Activated T-helper 2 cell treated with anti-CD3 and anti-CD28 coated beads, Interferon-gamma antibody, Interleukin-2, Interleukin-4, amounts not matched to agents 10 μg/mL and 5 μg/mL and 100 μg/mL, durations not matched to agents 14 hours and 24 hours and 36 hours (primary cell): ENCODE measurements around the gene ADPRH. TPM values are rescaled to one million over a fixed set of nuclear protein-coding genes. Genes with fewer than 3 reads are reported as not detected.
A peak's percentile ranks its signal among the peaks of the same experiment; 100 is the strongest.

ENCODE experiments used
- DNase-seq: peaks from one replicate; pipeline ENCODE4 v3.0.0; 2021; ENCODE audit warnings: low spot score
- H3K27ac Mint-ChIP-seq: one replicate; pipeline ENCODE4 v1.8.0; 2021; ENCODE audit warnings: mixed read lengths
- H3K27me3 Mint-ChIP-seq: one replicate; pipeline ENCODE4 v1.8.0; 2021; ENCODE audit warnings: low read depth, mixed read lengths
- H3K36me3 Mint-ChIP-seq: one replicate; pipeline ENCODE4 v1.8.0; 2021; ENCODE audit warnings: low read depth, mixed read lengths
- H3K4me1 Mint-ChIP-seq: one replicate; pipeline ENCODE4 v1.8.0; 2021; ENCODE audit warnings: low read depth, mixed read lengths
- H3K4me3 Mint-ChIP-seq: one replicate; pipeline ENCODE4 v1.8.0; 2021; ENCODE audit warnings: low read depth, mild to moderate bottlenecking, moderate library complexity, mixed read lengths
- H3K9me3 Mint-ChIP-seq: one replicate; pipeline ENCODE4 v1.8.0; 2021; ENCODE audit warnings: mixed read lengths
- intact Hi-C: fragments of 100-400 bp; cut with micrococcal nuclease; formaldehyde crosslinking; loops from one replicate; pipeline ENCODE4 v1.15.1; 2023
- total RNA-seq: library from RNA; stranded (reverse); gene quantifications from 2 replicates; pipeline ENCODE4 v1.2.3, GENCODE V29; 2022

ADPRH gene
- total RNA-seq, 1 donor from 2014 or later, result 5.5 TPM

DNA sequence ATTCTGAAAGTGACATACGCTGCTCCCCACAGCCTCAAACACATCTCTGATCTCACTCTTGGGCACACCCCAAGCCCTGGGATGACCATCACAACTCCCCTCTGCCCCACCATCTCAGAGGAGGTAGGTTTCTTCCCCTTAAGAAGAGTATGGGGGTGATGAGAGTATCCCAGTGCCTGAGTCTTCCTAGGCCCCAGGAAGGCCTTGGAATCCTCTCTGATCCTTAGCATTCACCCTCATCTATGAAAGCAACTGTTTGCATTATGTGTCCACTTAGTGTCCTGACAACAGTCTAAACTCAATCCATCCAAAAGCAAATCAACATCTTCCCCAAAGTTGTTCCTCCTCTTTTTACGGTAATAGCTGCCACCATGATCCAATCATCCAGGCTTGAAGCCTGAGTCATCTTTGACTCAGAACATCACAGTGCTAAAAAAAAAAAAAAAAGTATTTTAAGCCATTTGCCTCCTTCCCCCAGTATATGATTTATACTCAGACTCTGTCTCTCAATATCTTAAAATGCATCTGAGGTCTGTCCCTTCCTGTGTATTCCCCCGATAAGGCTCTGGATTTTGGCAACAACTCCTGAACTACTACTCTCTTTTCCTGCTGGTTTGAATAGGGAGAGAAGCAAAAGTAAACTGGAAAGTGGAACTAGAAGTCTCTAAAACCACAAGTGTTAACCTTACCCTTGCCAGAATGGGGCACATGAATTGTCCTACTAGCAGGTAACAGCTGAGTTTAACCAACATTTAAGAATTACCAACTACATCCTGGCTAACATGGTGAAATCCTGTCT lies 58.6 kb downstream of the ADPRH start:
- no peak for DNase-seq
- H3K36me3 Mint-ChIP-seq, result peaks cover 19% of the 10 kb centered on the region
- H3K27ac Mint-ChIP-seq, result peak overlapping the region; percentile 86
- peak overlapping the region; percentile 18 for H3K4me3 Mint-ChIP-seq
- H3K9me3 Mint-ChIP-seq, result peaks cover 13% of the 10 kb centered on the region
- intact Hi-C loops, result loop anchor here (1.0 to 10.0 kb wide), 4 partner anchors 53 to 398 kb away; partner anchors contain the start of gene B4GALT4
- H3K4me1 Mint-ChIP-seq, result peaks cover 41% of the 10 kb centered on the region
- peaks cover 1% of the 10 kb centered on the region for H3K27me3 Mint-ChIP-seq

Other genes with a start within 250 kb of the ADPRH start
- gene TMEM39A, start 115.9 kb upstream of the ADPRH start, total RNA-seq, result 50.4 and 58.4 TPM in 2 replicates
- gene POGLUT1, start 110.5 kb upstream of the ADPRH start, total RNA-seq, result 24.2 and 27.5 TPM in 2 replicates
- 93.6 and 101 TPM in 2 replicates for gene TIMMDC1, start 80.9 kb upstream of the ADPRH start, total RNA-seq
- gene CD80, start 19.9 kb upstream of the ADPRH start, total RNA-seq, result 6.8 TPM in 2 replicates
- gene PLA1A, start 18.4 kb downstream of the ADPRH start, total RNA-seq, result not detected in 2 replicates
- 0.74 and 0.94 TPM in 2 replicates for gene POPDC2, start 81.1 kb downstream of the ADPRH start, total RNA-seq
- 61.2 and 64.9 TPM in 2 replicates for gene COX17, start 97.9 kb downstream of the ADPRH start, total RNA-seq
- not detected in 2 replicates for gene CFAP91, start 123.5 kb downstream of the ADPRH start, total RNA-seq
- 0.11 TPM in 2 replicates for gene NR1I2, start 202.6 kb downstream of the ADPRH start, total RNA-seq